HG03103 (cell line): ENCODE results near the gene FGF18.
A peak's percentile ranks its signal among the peaks of the same experiment; 100 is the strongest.
"Not testable (repeated sequence)": the region's sequence is repeated elsewhere in the genome, so short reads cannot be mapped to it uniquely, and the experiment has no call there.

Experiments
- ATAC-seq: cut with Tn5 transposase; IDR thresholded peaks from one replicate; pipeline ENCODE4 v1.9.1; 2021; ENCODE audit warnings: low read depth; ENCODE audit not compliant: unreplicated experiment

The FGF18 gene, protein sequence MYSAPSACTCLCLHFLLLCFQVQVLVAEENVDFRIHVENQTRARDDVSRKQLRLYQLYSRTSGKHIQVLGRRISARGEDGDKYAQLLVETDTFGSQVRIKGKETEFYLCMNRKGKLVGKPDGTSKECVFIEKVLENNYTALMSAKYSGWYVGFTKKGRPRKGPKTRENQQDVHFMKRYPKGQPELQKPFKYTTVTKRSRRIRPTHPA

DNA sequence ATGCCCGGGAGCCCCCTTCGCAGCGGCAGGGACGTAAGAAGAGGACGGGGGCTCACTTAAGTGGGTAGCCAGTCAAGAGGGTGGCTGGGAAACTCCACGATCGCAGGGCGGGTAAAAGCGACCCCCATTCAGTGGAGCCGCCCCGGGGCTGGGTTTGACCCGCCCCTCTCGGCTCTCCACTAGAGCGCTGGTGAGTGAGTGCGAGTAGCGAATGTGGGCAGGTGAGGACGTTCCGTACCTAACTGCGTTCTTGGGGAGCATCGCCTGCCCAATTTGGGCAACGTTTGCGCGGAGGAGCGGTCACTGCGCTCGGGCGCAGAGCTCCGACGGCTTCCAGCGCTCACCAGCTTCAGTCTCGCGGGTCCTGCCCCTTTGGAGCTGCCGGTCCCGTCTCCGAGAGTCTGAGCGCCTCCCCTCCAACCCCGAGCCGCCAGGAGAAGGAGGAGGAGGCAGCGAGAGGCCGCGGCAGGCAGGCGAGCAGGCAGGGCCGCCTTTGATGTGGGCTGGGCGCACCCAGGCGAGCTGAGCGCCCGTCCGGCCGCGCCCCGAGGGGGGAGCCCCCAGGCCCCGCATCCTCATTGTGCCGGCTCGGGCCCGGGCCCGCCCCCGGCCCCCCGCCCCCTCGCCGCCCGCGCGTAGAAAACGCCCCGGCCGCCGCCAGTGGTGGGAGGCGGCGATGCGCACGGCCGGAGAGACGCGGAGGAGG lies at the start of gene FGF18:
Gene FGF18, plus strand, starts transcription at position 666 of the 706 bp plus-strand sequence. CDS start 553 bp downstream, outside the sequence.
- peak; percentile 40 for ATAC-seq

GRCh38 chr5:171369898-171370297 lies 49.5 kb upstream of the FGF18 start:
- no peak for ATAC-seq

DNA sequence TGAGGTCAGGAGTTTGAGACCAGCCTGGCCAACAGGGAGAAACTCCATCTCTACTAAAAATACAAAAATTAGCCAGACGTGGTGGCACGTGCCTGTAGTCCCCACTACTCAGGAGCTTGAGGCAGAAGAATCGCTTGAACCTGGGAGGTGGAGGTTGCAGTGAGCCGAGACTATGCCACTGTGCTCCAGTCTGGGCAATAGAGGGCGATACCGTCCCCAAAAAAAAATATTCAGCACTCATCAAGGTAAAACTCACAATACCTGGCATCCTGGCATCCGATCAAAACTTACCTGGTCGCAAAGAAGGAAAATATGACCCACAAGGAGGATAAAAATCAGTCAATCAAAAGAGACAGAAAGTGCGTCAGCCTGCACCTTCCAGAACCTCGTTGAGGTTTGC lies 48.6 kb upstream of the FGF18 start:
- ATAC-seq: not testable (repeated sequence)

DNA sequence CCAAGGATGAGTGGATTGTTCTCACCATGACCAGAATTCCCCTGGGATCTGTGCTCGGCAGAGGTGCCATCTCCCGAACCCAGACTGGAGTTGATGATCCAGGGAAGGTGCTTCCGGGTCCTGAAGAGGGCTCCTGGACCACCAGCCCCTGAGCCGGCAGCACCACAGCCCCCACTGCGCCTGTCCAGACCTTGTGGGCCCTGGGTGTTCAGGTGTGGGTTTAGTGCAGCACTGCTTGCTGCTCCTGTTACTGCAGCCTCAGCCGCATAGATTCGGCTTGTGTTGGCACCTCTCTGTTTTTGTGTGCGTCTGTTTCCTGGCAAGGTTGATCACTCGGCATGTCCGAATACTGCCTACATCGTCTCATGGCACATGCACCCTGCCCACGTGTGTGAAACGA lies 48.1 kb upstream of the FGF18 start:
- no peak for ATAC-seq

DNA sequence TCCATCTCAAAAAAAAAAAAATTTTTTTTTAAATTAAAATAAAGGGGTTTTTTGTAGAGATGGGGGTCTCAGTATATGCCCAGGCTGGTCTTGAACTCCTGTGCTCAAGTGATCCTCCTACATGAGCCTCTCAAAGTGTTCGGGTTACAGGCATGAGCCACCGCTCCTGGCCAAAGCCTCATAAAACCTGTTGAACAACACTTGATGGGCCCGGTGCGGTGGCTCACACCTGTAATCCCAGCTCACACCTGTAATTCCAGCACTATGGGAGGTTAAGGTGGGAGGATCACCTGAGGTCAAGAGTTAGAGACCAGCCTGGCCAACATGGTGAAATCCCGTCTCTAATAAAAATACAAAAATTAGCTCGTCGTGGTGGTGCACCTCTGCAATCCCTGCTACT lies 39.5 kb upstream of the FGF18 start:
- ATAC-seq: no peak

GRCh38 chr5:171384416-171384815 lies 35.0 kb upstream of the FGF18 start:
- ATAC-seq: not testable (repeated sequence)

DNA sequence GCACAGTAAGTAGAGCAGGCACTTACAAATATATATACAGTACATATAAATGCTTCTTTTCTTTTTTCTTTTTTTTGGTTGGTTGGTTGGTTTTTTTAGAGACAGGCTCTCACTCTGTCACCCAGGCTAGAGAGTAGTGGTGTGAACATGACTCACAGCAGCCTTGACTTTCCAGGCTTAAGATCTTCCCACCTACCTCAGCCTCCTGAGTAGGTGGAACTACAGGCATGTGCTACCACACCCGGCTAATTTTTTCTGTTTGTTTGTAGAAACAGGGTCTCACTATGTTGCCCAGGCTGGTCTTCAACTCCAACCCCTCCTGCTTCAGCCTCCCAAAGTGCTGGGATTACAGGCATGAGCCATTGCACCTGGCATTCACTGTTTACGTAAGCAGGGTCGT lies 34.4 kb upstream of the FGF18 start:
- not testable (repeated sequence) for ATAC-seq

DNA sequence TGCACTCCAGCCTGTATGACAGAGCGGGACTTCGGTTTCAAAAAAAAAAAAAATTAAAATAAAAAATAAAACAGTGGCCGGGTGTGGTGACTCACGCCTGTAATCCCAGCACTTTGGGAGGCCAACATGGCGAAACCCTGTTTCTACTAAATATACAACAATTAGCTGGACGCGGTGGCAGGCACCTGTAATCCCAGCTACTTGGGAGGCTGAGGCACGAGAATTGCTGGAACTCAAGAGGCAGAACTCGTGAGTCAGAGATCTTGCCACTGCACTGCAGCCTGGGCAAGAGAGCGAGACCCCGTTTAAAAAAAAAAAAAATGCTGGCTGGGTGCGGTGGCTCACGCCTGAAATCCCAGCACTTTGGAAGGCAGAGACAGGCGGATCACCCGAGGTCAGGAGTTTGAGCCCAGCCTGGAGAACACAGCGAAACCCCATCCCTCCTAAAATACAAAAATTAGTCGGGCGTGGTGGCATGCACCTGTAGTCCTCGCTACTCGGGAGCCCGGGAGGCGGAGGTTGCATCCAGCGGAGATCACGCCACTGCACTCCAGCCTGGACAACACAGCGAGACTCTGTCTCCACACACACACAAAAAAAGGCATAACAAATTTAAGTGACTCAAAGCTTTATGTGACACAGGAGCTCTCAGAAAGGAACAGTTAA lies 33.3 kb upstream of the FGF18 start:
- no peak for ATAC-seq

GRCh38 chr5:171386861-171387344 lies 32.5 kb upstream of the FGF18 start:
- ATAC-seq: no peak

DNA sequence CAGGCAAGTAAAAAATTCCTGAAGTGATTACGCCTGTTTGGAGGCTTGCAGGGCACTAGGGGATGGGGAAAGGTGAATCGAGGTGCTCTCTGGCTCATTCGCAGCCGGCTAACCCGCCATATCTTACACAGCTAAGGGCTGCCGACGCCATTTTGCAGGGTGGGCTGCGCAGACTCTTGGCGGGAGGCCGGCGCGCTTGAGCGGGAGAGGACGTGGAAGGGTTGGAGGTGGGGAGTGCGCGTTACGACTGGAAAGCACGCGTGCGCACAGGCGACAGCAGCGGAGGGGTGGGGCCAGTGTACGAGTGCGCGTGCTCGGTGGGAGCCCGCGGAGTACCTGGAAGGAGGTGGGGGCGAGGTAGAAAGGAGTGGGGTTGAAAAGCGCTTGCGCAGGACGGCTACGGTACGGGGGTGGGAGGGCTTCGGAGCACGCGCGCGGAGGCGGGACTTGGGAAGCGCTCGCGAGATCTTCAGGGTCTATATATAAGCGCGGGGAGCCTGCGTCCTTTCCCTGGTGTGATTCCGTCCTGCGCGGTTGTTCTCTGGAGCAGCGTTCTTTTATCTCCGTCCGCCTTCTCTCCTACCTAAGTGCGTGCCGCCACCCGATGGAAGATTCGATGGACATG lies 32.0 kb upstream of the FGF18 start, which contains the start of gene NPM1:
Gene NPM1, plus strand, starts transcription at position 505 of the 625 bp plus-strand sequence. Its CDS starts 100 bp downstream, at position 605.
- ATAC-seq: peak; percentile 82

- peak; percentile 27 for ATAC-seq
Observed at GRCh38 chr5:171387970-171388815, 31.3 kb upstream of the FGF18 start.

- ATAC-seq: no peak
Observed at GRCh38 chr5:171388816-171389168, 30.7 kb upstream of the FGF18 start.

GRCh38 chr5:171390883-171391677 lies 28.4 kb upstream of the FGF18 start:
- no peak for ATAC-seq

GRCh38 chr5:171391996-171392577 lies 27.4 kb upstream of the FGF18 start:
- ATAC-seq: no peak

DNA sequence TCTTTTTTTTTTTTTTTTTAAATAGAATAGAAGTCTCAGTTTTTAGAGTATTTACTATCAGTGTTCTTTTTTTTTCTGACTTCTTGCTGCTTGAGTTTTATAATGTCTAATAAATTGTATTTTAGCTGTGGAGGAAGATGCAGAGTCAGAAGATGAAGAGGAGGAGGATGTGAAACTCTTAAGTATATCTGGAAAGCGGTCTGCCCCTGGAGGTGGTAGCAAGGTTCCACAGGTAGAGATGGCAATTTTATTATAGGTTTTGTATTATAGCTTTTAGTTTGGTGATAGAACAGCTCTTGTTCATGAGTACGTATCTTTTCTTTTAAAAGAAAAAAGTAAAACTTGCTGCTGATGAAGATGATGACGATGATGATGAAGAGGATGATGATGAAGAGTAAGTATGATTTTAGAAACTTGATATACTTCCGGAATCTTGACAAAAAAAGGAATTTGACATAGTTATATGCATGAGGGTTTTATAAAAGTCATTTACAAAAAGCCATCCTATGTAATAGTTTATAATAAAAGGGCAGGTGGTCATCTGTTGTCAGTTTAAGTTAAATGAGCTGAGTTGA lies 26.8 kb upstream of the FGF18 start:
- no peak for ATAC-seq

- no peak for ATAC-seq
Observed at GRCh38 chr5:171395042-171395441, 24.4 kb upstream of the FGF18 start.

GRCh38 chr5:171396583-171396982 lies 22.9 kb upstream of the FGF18 start:
- ATAC-seq: not testable (repeated sequence)

DNA sequence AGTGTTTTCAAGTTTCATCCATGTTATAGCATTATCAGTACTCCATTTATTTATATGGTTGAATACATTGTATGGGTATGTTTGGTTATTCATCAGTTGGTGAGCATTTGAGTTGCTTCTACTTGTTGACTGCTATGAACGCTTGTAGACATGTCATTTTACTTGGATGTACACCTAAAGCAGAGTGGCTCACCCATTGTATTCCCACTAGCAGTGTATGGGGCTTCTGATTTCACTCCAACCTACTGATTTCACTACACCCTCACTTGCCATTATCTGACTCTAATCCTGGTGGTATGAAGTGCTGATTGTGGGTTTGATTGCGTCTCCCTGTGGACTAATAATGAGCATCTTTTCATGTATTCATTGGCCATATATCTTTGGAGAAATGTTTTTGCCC lies 22.3 kb upstream of the FGF18 start:
- ATAC-seq: no peak

- no peak for ATAC-seq
Observed at GRCh38 chr5:171397599-171397998, 21.8 kb upstream of the FGF18 start.
